H1 (cell line): ENCODE results near the gene SURF4. TPM values are rescaled to one million over a fixed set of nuclear protein-coding genes. Genes with fewer than 3 reads are reported as not detected.

Experiments
- CTCF ChIA-PET: fragments of 300-600 bp; sonication (Branson Sonifier 250); formaldehyde crosslinking; loops from one replicate; lab custom pipeline; 2021; ENCODE audit not compliant: partially characterized antibody; lab: Charles Lee
- POLR2A ChIA-PET: fragments of 300-600 bp; sonication (Branson Sonifier 250); formaldehyde crosslinking; loops from one replicate; lab custom pipeline; 2021; ENCODE audit warnings: inconsistent platforms; ENCODE audit not compliant: partially characterized antibody; lab: Charles Lee
- DNase-seq, 2 experiments: peaks; one replicate each; pipeline versions ENCODE4 v3.0.0 to v3.0.0-alpha.2; 2010 to 2022; ENCODE audit warnings: low spot score in 2 of 2, low read depth in 1 of 2, mixed read lengths in 1 of 2
- FAIRE-seq: peaks from 2 replicates; lab custom pipeline; 2011; peaks lifted over from hg19 to GRCh38; lab: Jason Lieb, UNC
- H2AFZ ChIP-seq: 2 replicates; pipeline ENCODE4 v1.8.1; 2012; ENCODE audit warnings: low read length, inconsistent platforms
- H2AK5ac ChIP-seq: 2 replicates; pipeline ENCODE4 v1.6.1; 2013; ENCODE audit warnings: low read depth, low read length
- H2BK120ac ChIP-seq: replicated peaks from 2 replicates; pipeline ENCODE3; 2013; ENCODE audit warnings: low read depth, low read length, inconsistent platforms
- H2BK12ac ChIP-seq: 2 replicates; pipeline ENCODE4 v1.6.1; 2013; ENCODE audit warnings: low read depth, low read length
- H2BK15ac ChIP-seq: 2 replicates; pipeline ENCODE4 v1.6.1; 2013; ENCODE audit warnings: low read length
- H2BK20ac ChIP-seq: 2 replicates; pipeline ENCODE4 v1.6.1; 2013; ENCODE audit warnings: low read length
- H2BK5ac ChIP-seq: 2 replicates; pipeline ENCODE4 v1.6.1; 2013; ENCODE audit warnings: low read depth, low read length
- H3K14ac ChIP-seq: 2 replicates; pipeline ENCODE4 v1.6.1; 2013; ENCODE audit warnings: inconsistent platforms; ENCODE audit not compliant: insufficient read length
- H3K18ac ChIP-seq: 2 replicates; pipeline ENCODE4 v1.6.1; 2013; ENCODE audit warnings: low read length; ENCODE audit errors: extremely low read depth
- H3K23ac ChIP-seq: 2 replicates; pipeline ENCODE4 v1.6.1; 2013; ENCODE audit warnings: inconsistent platforms; ENCODE audit not compliant: insufficient read length
- H3K23me2 ChIP-seq: 2 replicates; pipeline ENCODE4 v1.6.1; 2013; ENCODE audit warnings: low read depth, low read length
- H3K27ac ChIP-seq: 2 replicates; pipeline ENCODE4 v1.6.1; 2011; ENCODE audit warnings: low read depth, low read length, inconsistent platforms
- H3K27me3 ChIP-seq, 4 experiments: replicated peaks in 1 of 4; 1 replicate in 1 of 4; 2 replicates in 3 of 4; pipeline versions ENCODE4 v1.6.1 to v1.8.1; 2011 to 2013; ENCODE audit warnings: low read length in 3 of 4, mild to moderate bottlenecking in 3 of 4, inconsistent platforms in 2 of 4, mixed read lengths in 2 of 4, moderate library complexity in 1 of 4; ENCODE audit not compliant: control insufficient read depth in 3 of 4, insufficient read depth in 3 of 4; ENCODE audit errors: extremely low read depth in 1 of 4
- H3K36me3 ChIP-seq, 4 experiments: 2 replicates each; pipeline versions ENCODE4 v1.6.1 to v1.8.1; 2011 to 2013; ENCODE audit warnings: mild to moderate bottlenecking in 4 of 4, low read length in 3 of 4, moderate library complexity in 2 of 4, control low read depth in 1 of 4, inconsistent platforms in 1 of 4; ENCODE audit not compliant: insufficient read depth in 4 of 4, control insufficient read depth in 2 of 4
- H3K4ac ChIP-seq: replicated peaks from 2 replicates; pipeline ENCODE3; 2013; ENCODE audit warnings: low read length, low read depth, mixed read lengths, inconsistent platforms; ENCODE audit not compliant: insufficient read length
- H3K4me1 ChIP-seq, 4 experiments: replicated peaks in 1 of 4; 1 replicate in 1 of 4; 2 replicates in 3 of 4; pipeline versions ENCODE4 v1.6.1 to v1.8.1; 2011 to 2013; ENCODE audit warnings: low read length in 3 of 4, inconsistent platforms in 2 of 4, mixed read lengths in 1 of 4; ENCODE audit not compliant: insufficient read depth in 4 of 4, control insufficient read depth in 3 of 4
- H3K4me2 ChIP-seq, 2 experiments: 2 replicates each; pipeline versions ENCODE4 v1.6.1 to v1.8.1; 2011 to 2013; ENCODE audit warnings: low read depth in 2 of 2, low read length in 2 of 2, control low read depth in 1 of 2, inconsistent platforms in 1 of 2, mild to moderate bottlenecking in 1 of 2; ENCODE audit not compliant: insufficient read depth in 1 of 2
- H3K4me3 ChIP-seq, 4 experiments: fragments of 200-600, 300-600 bp in 1 of 4; sonication (generic), shearing (Covaris generic), sonication (Bioruptor Twin) in 1 of 4; 2 replicates each; pipeline versions ENCODE4 v1.5.1 to v1.8.1; 2011 to 2016; ENCODE audit warnings: low read length in 4 of 4, low read depth in 3 of 4, control low read depth in 2 of 4, inconsistent platforms in 2 of 4, mild to moderate bottlenecking in 2 of 4, mixed read lengths in 1 of 4, moderate library complexity in 1 of 4; ENCODE audit not compliant: insufficient read depth in 2 of 4; ENCODE audit errors: extremely low read depth in 1 of 4
- H3K56ac ChIP-seq: replicated peaks from 2 replicates; pipeline ENCODE3; 2013; ENCODE audit warnings: low read depth, mild to moderate bottlenecking, mixed read lengths, low read length, inconsistent platforms; ENCODE audit not compliant: insufficient read length
- H3K79me1 ChIP-seq: 2 replicates; pipeline ENCODE4 v1.6.1; 2013; ENCODE audit warnings: low read depth, low read length, control low read depth
- H3K79me2 ChIP-seq, 2 experiments: 2 replicates each; pipeline versions ENCODE4 v1.6.1 to v1.8.1; 2012 to 2013; ENCODE audit warnings: low read length in 2 of 2, mild to moderate bottlenecking in 2 of 2, inconsistent platforms in 1 of 2; ENCODE audit not compliant: insufficient read depth in 2 of 2, control insufficient read depth in 1 of 2
- H3K9ac ChIP-seq, 4 experiments: replicated peaks in 1 of 4; 1 replicate in 1 of 4; 2 replicates in 3 of 4; pipeline versions ENCODE4 v1.6.1 to v1.8.1; 2011 to 2013; ENCODE audit warnings: low read depth in 3 of 4, low read length in 3 of 4, control low read depth in 2 of 4, mild to moderate bottlenecking in 2 of 4, moderate library complexity in 2 of 4, inconsistent platforms in 1 of 4; ENCODE audit errors: extremely low read depth in 1 of 4
- H3K9me3 ChIP-seq, 2 experiments: 2 replicates each; pipeline versions ENCODE4 v1.6.1 to v1.8.1; 2012 to 2013; ENCODE audit warnings: mild to moderate bottlenecking in 2 of 2, moderate library complexity in 2 of 2, control low read depth in 1 of 2, inconsistent platforms in 1 of 2, low read depth in 1 of 2, low read length in 1 of 2, mixed read lengths in 1 of 2; ENCODE audit not compliant: insufficient read depth in 2 of 2
- H4K20me1 ChIP-seq, 2 experiments: replicated peaks in 1 of 2; 2 replicates each; pipeline versions ENCODE3 to v1.8.1; 2011 to 2013; ENCODE audit warnings: inconsistent platforms in 2 of 2, low read length in 2 of 2, mild to moderate bottlenecking in 1 of 2; ENCODE audit not compliant: insufficient read depth in 2 of 2, control insufficient read depth in 1 of 2
- H4K5ac ChIP-seq: 2 replicates; pipeline ENCODE4 v1.6.1; 2013; ENCODE audit warnings: low read length, low read depth, mixed read lengths, inconsistent platforms; ENCODE audit not compliant: insufficient read length
- H4K8ac ChIP-seq: 2 replicates; pipeline ENCODE4 v1.8.0; 2013; ENCODE audit warnings: mild to moderate bottlenecking, moderate library complexity, low read length, inconsistent platforms; ENCODE audit not compliant: insufficient read depth; ENCODE audit errors: extremely low read depth
- H4K91ac ChIP-seq: replicated peaks from 2 replicates; pipeline ENCODE3; 2013; ENCODE audit warnings: low read length, mixed read lengths, inconsistent platforms; ENCODE audit not compliant: insufficient read length
- FOSL1 ChIP-seq: IDR thresholded peaks from 2 replicates; pipeline ENCODE4 v1.6.1; 2011; ENCODE audit warnings: mild to moderate bottlenecking, low read depth, low read length, moderate library complexity; ENCODE audit not compliant: insufficient read depth
- KDM4A ChIP-seq: IDR thresholded peaks from one replicate; pipeline ENCODE4 v1.7.1; 2012; ENCODE audit warnings: low read depth, mild to moderate bottlenecking, moderate library complexity, low read length, inconsistent platforms; ENCODE audit not compliant: severe bottlenecking
- PHF8 ChIP-seq: fragments of 200-600 bp; sonication (generic); conservative IDR thresholded peaks from 2 replicates; pipeline ENCODE4 v1.7.1; 2012; ENCODE audit warnings: low read depth, mild to moderate bottlenecking, inconsistent platforms, low read length, moderate library complexity
- POLR2AphosphoS5 ChIP-seq: IDR thresholded peaks from 2 replicates; pipeline ENCODE4 v1.6.1; 2011; ENCODE audit warnings: low read depth, low read length
- POU5F1 ChIP-seq: IDR thresholded peaks from 2 replicates; pipeline ENCODE4 v1.6.1; 2011; ENCODE audit warnings: low read depth, mild to moderate bottlenecking, low read length, moderate library complexity
- RBBP5 ChIP-seq: IDR thresholded peaks from 2 replicates; pipeline ENCODE4 v1.7.1; 2012; ENCODE audit warnings: low read depth, mild to moderate bottlenecking, inconsistent platforms, low read length, moderate library complexity, borderline replicate concordance
- SUZ12 ChIP-seq: fragments of 200-600 bp; sonication (generic); IDR thresholded peaks from 2 replicates; pipeline ENCODE4 v1.6.1; 2012; ENCODE audit warnings: mild to moderate bottlenecking, inconsistent platforms, low read length, moderate library complexity, mixed read lengths
- TEAD4 ChIP-seq: IDR thresholded peaks from 2 replicates; pipeline ENCODE4 v1.6.1; 2012; ENCODE audit warnings: low read depth, low read length, inconsistent platforms, mixed read lengths
- WGBS, 2 experiments: shearing (Covaris generic) in 1 of 2; methylation state at CpG; one replicate each; pipeline versions ENCODE4 v1.1.6 to v1.1.7; 2013 to 2015; ENCODE audit warnings: low lambda C conversion rate in 2 of 2, mixed read lengths in 2 of 2, inconsistent platforms in 1 of 2, low coverage in 1 of 2, missing lambda C conversion rate in 1 of 2; ENCODE audit not compliant: insufficient replicate concordance in 2 of 2, insufficient coverage in 1 of 2, insufficient read length in 1 of 2; ENCODE audit errors: extremely low coverage in 1 of 2, missing lambda C conversion rate in 1 of 2; 5-methylcytosine and 5-hydroxymethylcytosine counted together
- polyA plus RNA-seq, 7 experiments: library from polyadenylated mRNA; depleted of rRNA in 3 of 7; stranded (reverse) in 5 of 7; unstranded in 2 of 7; fragments of >200 nt in 5 of 7; fragments of 200-250 nt in 2 of 7; gene quantifications; 1 replicate in 5 of 7; 2 replicates in 1 of 7; 4 replicates in 1 of 7; pipeline versions ENCODE4 v1.2.1 to v1.2.3, GENCODE V29; 2011 to 2013; ENCODE audit warnings: missing spikeins in 2 of 7, mixed read lengths in 2 of 7
- total RNA-seq: library from RNA; stranded (reverse); fragmentation: NEBNext Ultra II Directional; extraction: Animal tissue kit (Norgen Biotek cat#: 25700); gene quantifications from 2 replicates; pipeline ENCODE4 v1.2.1, GENCODE V29; 2021
- TF ChIP-seq, protein P1 (sequence below): IDR thresholded peaks from 2 replicates; pipeline ENCODE4 v1.6.1; 2012; ENCODE audit warnings: low read length, inconsistent platforms

SURF4 gene
- total and polyA plus RNA-seq, 2 of the 8 experiments (the other 6 are each of a cell fraction or from before 2014, with no cell fraction given) = 176 to 182 TPM

DNA sequence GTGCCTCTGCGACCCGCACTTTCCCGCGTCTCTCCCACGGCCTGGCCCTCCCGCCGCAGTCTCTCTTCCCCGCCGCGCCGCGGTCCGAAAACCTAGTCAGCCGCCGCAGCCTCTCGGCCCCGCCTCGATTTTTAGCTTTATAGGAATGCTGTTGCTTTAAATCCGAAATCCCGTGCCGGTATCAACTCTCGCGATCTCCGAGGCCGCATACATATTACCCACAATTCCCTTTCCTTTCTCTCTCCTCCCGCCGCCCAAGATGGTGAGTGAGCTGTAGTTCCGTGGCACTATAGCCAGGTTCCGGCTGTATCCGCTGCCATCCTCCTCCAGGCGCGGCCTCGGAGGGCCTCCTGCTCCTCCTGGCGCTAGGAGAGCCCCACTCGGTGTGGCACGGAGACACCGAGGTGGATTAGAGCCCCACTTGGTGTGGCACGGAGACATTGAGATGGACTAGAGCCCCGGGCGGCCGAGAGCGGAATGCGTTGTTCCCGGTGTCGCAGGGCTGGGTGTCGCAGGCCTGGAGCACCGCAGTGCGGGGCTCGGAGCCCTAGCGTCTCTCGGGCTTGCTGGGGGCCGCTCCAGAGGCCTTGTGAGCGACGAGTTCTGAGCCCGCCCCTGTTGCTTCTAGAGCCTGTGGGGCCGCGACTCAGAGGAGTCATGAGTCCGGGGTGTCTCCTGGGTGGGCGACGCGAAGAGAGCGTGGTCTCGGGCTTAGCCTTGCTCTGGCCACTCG lies 27.7 kb downstream of the SURF4 start, which contains the start of the genes MED22 and RPL7A:
MED22 (minus strand) TSS at position 147 of the 733 bp plus-strand sequence. CDS start 1,469 bp downstream, outside the sequence.
RPL7A (plus strand) TSS at position 234 of the 733 bp plus-strand sequence; CDS start at position 260, 26 bp downstream.
- Histone ChIP-seq H2AFZ (no peak within 1 kb of the TSS), H2BK5ac (peak within 1 kb of the TSS; percentile 100), H2AK5ac (peak within 1 kb of the TSS; percentile 75; the same call in 1 of the 2 replicates), H4K91ac (peak within 1 kb of the TSS; percentile 87), H3K36me3 (peaks cover 37 to 77% (median 65%) of the 10 kb centered on the region in 4 experiments), H3K18ac (peak within 1 kb of the TSS; percentile 96), H4K20me1 (peaks cover 14 to 32% of the 10 kb centered on the region in 2 experiments), H3K27ac (peak within 1 kb of the TSS; percentile 99), H3K23ac (no peak within 1 kb of the TSS), H3K9ac (peak within 1 kb of the TSS; percentile 98 to 99 (median 98)), H3K9me3 (no peaks in the 10 kb centered on the region), H3K27me3 (no peaks in the 10 kb centered on the region), H3K79me1 (peaks cover 17% of the 10 kb centered on the region), H3K56ac (peak within 1 kb of the TSS; percentile 81), H3K79me2 (peaks cover 9 to 39% of the 10 kb centered on the region in 2 experiments), H2BK15ac (no peak within 1 kb of the TSS), H4K5ac (peak within 1 kb of the TSS; percentile 97), H2BK120ac (no peak within 1 kb of the TSS), H4K8ac (peak within 1 kb of the TSS; percentile 100), H3K4ac (peak within 1 kb of the TSS; percentile 97), H3K23me2 (peaks cover 9% of the 10 kb centered on the region; the same call in 1 of the 2 replicates), H3K14ac (no peak within 1 kb of the TSS), H3K4me3 (peak within 1 kb of the TSS; percentile 93 to 100 (median 96)), H3K4me1 (peaks cover 0 to 10% (median 7%) of the 10 kb centered on the region in 4 experiments; a peak in 6 of 7 replicates), H2BK20ac (no peak within 1 kb of the TSS), H2BK12ac (peak within 1 kb of the TSS; percentile 50; the same call in 1 of the 2 replicates), H3K4me2 (peak within 1 kb of the TSS; percentile 91 to 97)
- DNase-seq (peak; percentile 77 to 93), FAIRE-seq (no peak)
- ChIA-PET POLR2A (interaction anchor here (0.6 to 16.1 kb wide), 39 partner anchors 3 to 499 kb away, joined by 3 to 461 read pairs (median 4); partner anchors contain the start of genes ADAMTS13, CACFD1, MED22 and REXO4), CTCF (interaction anchor here (0.7 to 3.3 kb wide), 4 partner anchors 8 to 162 kb away, joined by 3 to 22 read pairs (median 3); partner anchors contain the start of genes SURF1 and SURF2)
- 1% methylated on average over 52 of the region's 64 CpGs; no CpG with 5 or more reads in 1 of the 2 experiments for WGBS, 2 experiments
- TF ChIP-seq POU5F1 (no peak), POLR2AphosphoS5 (peak; percentile 100), FOSL1 (no peak), SUZ12 (no peak), PHF8 (peak; percentile 96), RBBP5 (no peak), KDM4A (peak; percentile 67), TEAD4 (0 out of 2 replicates have a peak, but pooled peaks have one; percentile 29)
- TF ChIP-seq, protein P1, sequence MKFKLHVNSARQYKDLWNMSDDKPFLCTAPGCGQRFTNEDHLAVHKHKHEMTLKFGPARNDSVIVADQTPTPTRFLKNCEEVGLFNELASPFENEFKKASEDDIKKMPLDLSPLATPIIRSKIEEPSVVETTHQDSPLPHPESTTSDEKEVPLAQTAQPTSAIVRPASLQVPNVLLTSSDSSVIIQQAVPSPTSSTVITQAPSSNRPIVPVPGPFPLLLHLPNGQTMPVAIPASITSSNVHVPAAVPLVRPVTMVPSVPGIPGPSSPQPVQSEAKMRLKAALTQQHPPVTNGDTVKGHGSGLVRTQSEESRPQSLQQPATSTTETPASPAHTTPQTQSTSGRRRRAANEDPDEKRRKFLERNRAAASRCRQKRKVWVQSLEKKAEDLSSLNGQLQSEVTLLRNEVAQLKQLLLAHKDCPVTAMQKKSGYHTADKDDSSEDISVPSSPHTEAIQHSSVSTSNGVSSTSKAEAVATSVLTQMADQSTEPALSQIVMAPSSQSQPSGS = peak; percentile 85
